Natural killer cell (primary cell): ENCODE results near the gene OR1N2. TPM values are rescaled to one million over a fixed set of nuclear protein-coding genes. Genes with fewer than 3 reads are reported as not detected.
"Not testable (repeated sequence)": the region's sequence is repeated elsewhere in the genome, so short reads cannot be mapped to it uniquely, and the experiment has no call there.

ENCODE experiments used
- ATAC-seq, 3 donors: fragments of 150-1000 bp in 2 of 3; fragments of 200-7000 bp in 1 of 3; cut with Tn5 transposase; 1 replicate in 1 of 3; 2 replicates in 2 of 3; pipeline ENCODE4 v1.10.0; 2021; ENCODE audit warnings: mild to moderate bottlenecking in 2 of 3, moderate library complexity in 2 of 3
- DNase-seq, 2 donors: peaks; one replicate each; pipeline versions ENCODE4 v3.0.0 to v3.0.0-alpha.2; 2013 to 2021; ENCODE audit warnings: mixed read lengths in 1 of 2
- H3K27ac ChIP-seq: one replicate; pipeline ENCODE4 v1.5.1; 2013; ENCODE audit warnings: mild to moderate bottlenecking, low read length
- H3K27me3 ChIP-seq: one replicate; pipeline ENCODE4 v1.6.1; 2013; ENCODE audit warnings: low read length; ENCODE audit not compliant: control insufficient read depth, insufficient read depth
- H3K36me3 ChIP-seq: one replicate; pipeline ENCODE4 v1.6.1; 2013; ENCODE audit warnings: low read length; ENCODE audit not compliant: control insufficient read depth, insufficient read depth
- H3K4me1 ChIP-seq: one replicate; pipeline ENCODE4 v1.6.1; 2013; ENCODE audit warnings: low read length; ENCODE audit not compliant: control insufficient read depth, insufficient read depth
- H3K4me3 ChIP-seq: one replicate; pipeline ENCODE4 v1.5.1; 2013; ENCODE audit warnings: low read length
- H3K9me3 ChIP-seq: one replicate; pipeline ENCODE4 v1.6.1; 2013; ENCODE audit warnings: low read length; ENCODE audit not compliant: control insufficient read depth, insufficient read depth
- H3K27ac Mint-ChIP-seq, 2 donors: one replicate each; pipeline ENCODE4 v1.8.0; 2022; ENCODE audit warnings: mild to moderate bottlenecking in 2 of 2, mixed read lengths in 2 of 2, moderate library complexity in 1 of 2
- H3K27me3 Mint-ChIP-seq, 2 donors: one replicate each; pipeline ENCODE4 v1.8.0; 2022; ENCODE audit warnings: low read depth in 2 of 2, mixed read lengths in 2 of 2
- H3K36me3 Mint-ChIP-seq: one replicate; pipeline ENCODE4 v1.8.0; 2022; ENCODE audit warnings: mixed read lengths
- H3K4me1 Mint-ChIP-seq, 2 donors: one replicate each; pipeline ENCODE4 v1.8.0; 2022; ENCODE audit warnings: mixed read lengths in 2 of 2
- H3K4me3 Mint-ChIP-seq: one replicate; pipeline ENCODE4 v1.8.0; 2022; ENCODE audit warnings: mild to moderate bottlenecking, moderate library complexity, mixed read lengths
- H3K9me3 Mint-ChIP-seq, 2 donors: one replicate each; pipeline ENCODE4 v1.8.0; 2022; ENCODE audit warnings: mixed read lengths in 2 of 2
- CTCF ChIP-seq: fragments of 200-600 bp; IDR thresholded peaks from one replicate; pipeline ENCODE4 v1.8.0; 2022; ENCODE audit warnings: antibody characterized with exemption
- WGBS: methylation state at CpG from one replicate; pipeline ENCODE4 v1.1.7; 2013; ENCODE audit warnings: missing lambda C conversion rate; ENCODE audit not compliant: insufficient coverage; 5-methylcytosine and 5-hydroxymethylcytosine counted together
- intact Hi-C: fragments of 100-400 bp; cut with micrococcal nuclease; formaldehyde crosslinking; loops from one replicate; pipeline ENCODE4 v1.14.2; 2022
- total RNA-seq, 4 donors: library from RNA; stranded (reverse); fragments of 120-200 nt in 1 of 4; gene quantifications; one replicate each; pipeline versions ENCODE4 v1.2.3 to v1.2.4, GENCODE V29; 2013 to 2022

OR1N2 gene
- total RNA-seq, 3 donors from 2014 or later (not counting 1 experiment from before 2014, with no cell fraction given): not detected

- Histone ChIP-seq H3K27me3 (no peaks in the 10 kb centered on the region), H3K27ac (no peak within 1 kb of the TSS), H3K4me1 (no peaks in the 10 kb centered on the region), H3K36me3 (no peaks in the 10 kb centered on the region), H3K9me3 (no peaks in the 10 kb centered on the region), H3K4me3 (no peak within 1 kb of the TSS)
- no peak within 1 kb of the TSS for H3K27ac Mint-ChIP-seq
- no peak for ATAC-seq
- H3K4me1 Mint-ChIP-seq: no peaks in the 10 kb centered on the region
- peaks cover 11 to 24% of the 10 kb centered on the region in 2 donors for H3K27me3 Mint-ChIP-seq
- TF ChIP-seq CTCF: no peak
- no peak for DNase-seq
- H3K9me3 Mint-ChIP-seq: no peaks in the 10 kb centered on the region
- no peak within 1 kb of the TSS for H3K4me3 Mint-ChIP-seq
- WGBS: 88% methylated on average over 4 of the region's 4 CpGs
- H3K36me3 Mint-ChIP-seq: no peaks in the 10 kb centered on the region
- intact Hi-C loops: no loop called here
Observed at GRCh38 chr9:122518841-122519240, 34.1 kb upstream of the OR1N2 start, which contains the start of gene OR1J4. TSS of gene OR1J4 (plus strand) at chr9:122519141. CDS start at chr9:122519141, 0 bp downstream.

- no peak overlapping the region for H3K27ac ChIP-seq
- DNase-seq: no peak
- H3K36me3 ChIP-seq: no peaks in the 10 kb centered on the region
- no peak overlapping the region for H3K4me3 ChIP-seq
- TF ChIP-seq CTCF: no peak
- intact Hi-C loops: no loop called here
- Mint-ChIP-seq H3K4me3 (no peak overlapping the region), H3K4me1 (no peaks in the 10 kb centered on the region), H3K36me3 (no peaks in the 10 kb centered on the region), H3K27me3 (peaks cover 11 to 28% of the 10 kb centered on the region in 2 donors), H3K27ac (no peak overlapping the region), H3K9me3 (no peaks in the 10 kb centered on the region)
- H3K9me3 ChIP-seq: no peaks in the 10 kb centered on the region
- 89% methylated on average over 3 of the region's 3 CpGs for WGBS
- H3K4me1 ChIP-seq: no peaks in the 10 kb centered on the region
- ATAC-seq: no peak
- no peaks in the 10 kb centered on the region for H3K27me3 ChIP-seq
Observed at GRCh38 chr9:122519376-122519775, 33.5 kb upstream of the OR1N2 start.

- TF ChIP-seq CTCF: no peak
- no peaks in the 10 kb centered on the region for H3K4me1 ChIP-seq
- no peak overlapping the region for H3K27ac ChIP-seq
- no peaks in the 10 kb centered on the region for H3K36me3 ChIP-seq
- no peaks in the 10 kb centered on the region for H3K36me3 Mint-ChIP-seq
- no peaks in the 10 kb centered on the region for H3K4me1 Mint-ChIP-seq
- no peak for DNase-seq
- no peak overlapping the region for H3K4me3 ChIP-seq
- H3K27me3 Mint-ChIP-seq: peaks cover 12 to 40% of the 10 kb centered on the region in 2 donors
- no peak overlapping the region for H3K4me3 Mint-ChIP-seq
- ATAC-seq: no peak
- no peaks in the 10 kb centered on the region for H3K27me3 ChIP-seq
- no peak overlapping the region for H3K27ac Mint-ChIP-seq
- H3K9me3 ChIP-seq: no peaks in the 10 kb centered on the region
- 87% methylated on average over 10 of the region's 10 CpGs for WGBS
- intact Hi-C loops: no loop called here
- H3K9me3 Mint-ChIP-seq: no peaks in the 10 kb centered on the region
Observed at GRCh38 chr9:122526602-122527001, 26.3 kb upstream of the OR1N2 start.

GRCh38 chr9:122527193-122527592, 25.7 kb upstream of the OR1N2 start, which contains the start of gene OR1N1:
TSS of gene OR1N1 (minus strand) at chr9:122527293. CDS start at chr9:122527293, 0 bp downstream.
- intact Hi-C loops: no loop called here
- TF ChIP-seq CTCF: no peak

GRCh38 chr9:122531157-122531556, 21.8 kb upstream of the OR1N2 start:
- H3K9me3 Mint-ChIP-seq, H3K4me1 Mint-ChIP-seq, ATAC-seq, H3K27me3 ChIP-seq, H3K4me1 ChIP-seq, H3K36me3 Mint-ChIP-seq, H3K9me3 ChIP-seq, H3K27ac ChIP-seq, H3K27ac Mint-ChIP-seq, H3K36me3 ChIP-seq, H3K4me3 Mint-ChIP-seq, H3K4me3 ChIP-seq, intact Hi-C loops, DNase-seq: not testable (repeated sequence)
- peaks cover 7 to 14% of the 10 kb centered on the region in 2 donors for H3K27me3 Mint-ChIP-seq
- 86% methylated on average over 4 of the region's 4 CpGs for WGBS

More at GRCh38 chr9:122527193-122527592, 25.7 kb upstream of the OR1N2 start, which contains the start of gene OR1N1:
- ATAC-seq: no peak
- Histone ChIP-seq H3K4me3 (no peak within 1 kb of the TSS), H3K27me3 (no peaks in the 10 kb centered on the region), H3K27ac (no peak within 1 kb of the TSS), H3K9me3 (no peaks in the 10 kb centered on the region), H3K4me1 (no peaks in the 10 kb centered on the region), H3K36me3 (no peaks in the 10 kb centered on the region)
- Mint-ChIP-seq H3K27me3 (peaks cover 12 to 34% of the 10 kb centered on the region in 2 donors), H3K4me3 (no peak within 1 kb of the TSS), H3K27ac (no peak within 1 kb of the TSS), H3K9me3 (no peaks in the 10 kb centered on the region), H3K36me3 (no peaks in the 10 kb centered on the region), H3K4me1 (no peaks in the 10 kb centered on the region)
- no peak for DNase-seq
- WGBS: 92% methylated on average over 3 of the region's 3 CpGs
